GM10266 (cell line): ENCODE results near the gene NLGN1.

Experiments
- DNase-seq: peaks from one replicate; pipeline ENCODE4 v3.0.0; 2012; ENCODE audit errors: extremely low spot score
- CTCF ChIP-seq: IDR thresholded peaks from 2 replicates; pipeline ENCODE4 v1.5.1; 2012; ENCODE audit warnings: mild to moderate bottlenecking, low read depth; ENCODE audit not compliant: control insufficient read depth, insufficient read depth; ENCODE audit errors: missing control alignments

The NLGN1 gene

GRCh38 chr3:174159604-174160003 lies 762.1 kb downstream of the NLGN1 start:
- no peak for TF ChIP-seq CTCF
- no peak for DNase-seq

- DNase-seq, result no peak
- TF ChIP-seq CTCF, result no peak
These were observed 765.0 kb downstream of the NLGN1 start for GRCh38 chr3:174162550-174162949.

GRCh38 chr3:174168026-174168425 lies 770.5 kb downstream of the NLGN1 start:
- DNase-seq, result no peak
- no peak for TF ChIP-seq CTCF

- no peak for DNase-seq
- no peak for TF ChIP-seq CTCF
These were observed 771.2 kb downstream of the NLGN1 start for GRCh38 chr3:174168538-174169254.

GRCh38 chr3:174169736-174170135 lies 772.2 kb downstream of the NLGN1 start:
- DNase-seq, result no peak
- TF ChIP-seq CTCF, result no peak

GRCh38 chr3:174170248-174170647 lies 772.7 kb downstream of the NLGN1 start:
- no peak for DNase-seq
- no peak for TF ChIP-seq CTCF

- no peak for DNase-seq
- TF ChIP-seq CTCF, result no peak
These were observed 788.9 kb downstream of the NLGN1 start for GRCh38 chr3:174186377-174186989.
